ENCODE measurements around the gene CALML4.

- no peak for TF ChIP-seq ZFP3 (CRISPR knock-in tag; IDR thresholded peaks at IDR 0.05)
- TF ChIP-seq ISL1 (CRISPR knock-in tag; IDR thresholded peaks at IDR 0.05): no peak
- no peak for TF ChIP-seq TCF4 (CRISPR knock-in tag; IDR thresholded peaks at IDR 0.05; ENCODE audit: borderline replicate concordance)
- no peak for TF ChIP-seq CSRNP3 (CRISPR knock-in tag; IDR thresholded peaks at IDR 0.05)
- TF ChIP-seq RARB (CRISPR knock-in tag; IDR thresholded peaks at IDR 0.05): no peak
- no peak for TF ChIP-seq SNAI2 (CRISPR knock-in tag; IDR thresholded peaks at IDR 0.05)
- TF ChIP-seq PATZ1 (CRISPR knock-in tag; IDR thresholded peaks at IDR 0.05; ENCODE audit: borderline replicate concordance): no peak
- TF ChIP-seq BACH2 (CRISPR knock-in tag; IDR thresholded peaks at IDR 0.05; ENCODE audit: borderline replicate concordance): no peak
- TF ChIP-seq CSDC2 (CRISPR knock-in tag; IDR thresholded peaks at IDR 0.05): no peak
- no peak for TF ChIP-seq ARNTL (CRISPR knock-in tag; IDR thresholded peaks at IDR 0.05; ENCODE audit: borderline replicate concordance, low read depth)
These were observed 1.2 kb downstream of the CALML4 start for GRCh38 chr15:68203956-68204355.

Measured in SK-N-SH treated with all-trans-retinoic acid at 6 μM for 48 hours (cell line).